ENCODE measurements around the gene STK40. TPM values are rescaled to one million over a fixed set of nuclear protein-coding genes. Genes with fewer than 3 reads are reported as not detected.

STK40 gene
- total RNA-seq, 1 experiment from 2014 or later = 49.6 TPM

- no TSS peak for BruUV-seq (replicated peaks)
- intact Hi-C loops (cut with micrococcal nuclease; ENCODE audit: unreplicated experiment) (no loop called here), in situ Hi-C loops (cut with HindIII; ENCODE audit: low pct_unique_long_range_greater_than_20kb, low sequenced_read_pairs) (no loop called here)
- H3K27me3 ChIP-seq (ENCODE audit: control insufficient read depth, insufficient read depth, low read length) = no peaks in the 10 kb centered on the region
- H3K4me1 ChIP-seq (ENCODE audit: control insufficient read depth, insufficient read depth, low read length) = peaks cover 10% of the 10 kb centered on the region
- H3K27ac ChIP-seq (ENCODE audit: low read length) = no peak overlapping the region
- no peak overlapping the region for H3K4me3 ChIP-seq (ENCODE audit: low read depth in 2 of 2, low read length in 2 of 2)
- CTCF ChIA-PET = no interaction called here
- POLR2A ChIA-PET = no interaction called here
- DNase-seq (ENCODE audit: low read depth, low spot score) = no peak
- ATAC-seq = no peak
- TF ChIP-seq REST (IDR thresholded peaks at IDR 0.05; ENCODE audit: insufficient read depth in 1 of 2, low read depth in 2 of 2, low read length in 1 of 2) = no peak
- no peak for TF ChIP-seq SIN3A (IDR thresholded peaks at IDR 0.05; ENCODE audit: borderline replicate concordance, insufficient read depth, low read depth, low read length)
- TF ChIP-seq TCF7L2 (IDR thresholded peaks at IDR 0.05; ENCODE audit: low read depth, low read length) = no peak
- no peak for TF ChIP-seq POLR2AphosphoS5 (IDR thresholded peaks at IDR 0.05; ENCODE audit: low read depth, low read length)
- no peak for TF ChIP-seq CTCF (IDR thresholded peaks at IDR 0.05)
- H3K9me3 ChIP-seq (ENCODE audit: control insufficient read depth, insufficient read depth, low read depth, low read length) = no peaks in the 10 kb centered on the region
- no peaks in the 10 kb centered on the region for H3K36me3 ChIP-seq (ENCODE audit: control insufficient read depth, insufficient read depth, low read length)
Observed at GRCh38 chr1:36328088-36328480, 57.6 kb downstream of the STK40 start.

- in situ Hi-C loops (cut with HindIII; ENCODE audit: low pct_unique_long_range_greater_than_20kb, low sequenced_read_pairs) (no loop called here), intact Hi-C loops (cut with micrococcal nuclease; ENCODE audit: unreplicated experiment) (no loop called here)
- ATAC-seq (no peak), DNase-seq (ENCODE audit: low read depth, low spot score) (no peak)
- ChIA-PET POLR2A (interaction anchor here (1.0 kb wide), 1 partner anchor 9 kb away, joined by 3 read pairs; no protein-coding TSS in a partner anchor), CTCF (no interaction called here)
- Histone ChIP-seq H3K4me3 (ENCODE audit: low read depth in 2 of 2, low read length in 2 of 2) (no peak overlapping the region), H3K4me1 (ENCODE audit: control insufficient read depth, insufficient read depth, low read length) (peaks cover 10% of the 10 kb centered on the region), H3K9me3 (ENCODE audit: control insufficient read depth, insufficient read depth, low read depth, low read length) (no peaks in the 10 kb centered on the region), H3K27ac (ENCODE audit: low read length) (no peak overlapping the region), H3K36me3 (ENCODE audit: control insufficient read depth, insufficient read depth, low read length) (no peaks in the 10 kb centered on the region), H3K27me3 (ENCODE audit: control insufficient read depth, insufficient read depth, low read length) (no peaks in the 10 kb centered on the region)
- TF ChIP-seq REST (IDR thresholded peaks at IDR 0.05; ENCODE audit: insufficient read depth in 1 of 2, low read depth in 2 of 2, low read length in 1 of 2) = no peak
- no peak for TF ChIP-seq CTCF (IDR thresholded peaks at IDR 0.05)
- no peak for TF ChIP-seq POLR2AphosphoS5 (IDR thresholded peaks at IDR 0.05; ENCODE audit: low read depth, low read length)
- no peak for TF ChIP-seq TCF7L2 (IDR thresholded peaks at IDR 0.05; ENCODE audit: low read depth, low read length)
- TF ChIP-seq SIN3A (IDR thresholded peaks at IDR 0.05; ENCODE audit: borderline replicate concordance, insufficient read depth, low read depth, low read length) = no peak
- no TSS peak for BruUV-seq (replicated peaks)
Observed at GRCh38 chr1:36327421-36328087, 58.2 kb downstream of the STK40 start.

All from Panc1 (cell line).